ENCODE measurements around the gene PLK5. TPM values are rescaled to one million over a fixed set of nuclear protein-coding genes. Genes with fewer than 3 reads are reported as not detected.

The PLK5 gene
- total and polyA plus RNA-seq, 2 of the 4 experiments (the other 2 are of a cell fraction) = not detected

GRCh38 chr19:1522838-1523237 lies 1.0 kb upstream of the PLK5 start:
- no peak overlapping the region for H3K23ac ChIP-seq (ENCODE audit: low read depth, low read length)
- no peak overlapping the region for H4K5ac ChIP-seq (ENCODE audit: low read depth, low read length)
- H2AFZ ChIP-seq (replicated peaks; ENCODE audit: low read length, poor library complexity) = no peak overlapping the region
- H4K91ac ChIP-seq (ENCODE audit: insufficient read depth, low read depth, low read length) = no peak overlapping the region
- ChIA-PET CTCF (no interaction called here), POLR2A (ENCODE audit: unreplicated experiment) (no interaction called here)
- no peak overlapping the region for H3K27ac ChIP-seq (ENCODE audit: insufficient read depth, low read length)
- peak overlapping the region; percentile 42 for H2AK9ac ChIP-seq (replicated peaks; ENCODE audit: low read depth, low read length, poor library complexity)
- dilution Hi-C loops (cut with HindIII; ENCODE audit: low sequenced_read_pairs, unreplicated experiment) = no loop called here
- no peak for TF ChIP-seq MAFK (IDR thresholded peaks at IDR 0.05; ENCODE audit: low read depth, low read length)
- no peak for TF ChIP-seq RAD21 (IDR thresholded peaks at IDR 0.05; ENCODE audit: low read length)
- TF ChIP-seq POLR2A (IDR thresholded peaks at IDR 0.05; ENCODE audit: low read depth, low read length) = no peak
- TF ChIP-seq BHLHE40 (IDR thresholded peaks at IDR 0.05; ENCODE audit: low read depth, low read length) = no peak
- TF ChIP-seq USF2 (IDR thresholded peaks at IDR 0.05; ENCODE audit: low read depth, low read length) = no peak
- no peak for TF ChIP-seq CHD1 (IDR thresholded peaks at IDR 0.05; ENCODE audit: low read depth, low read length)
- TF ChIP-seq, protein P1, sequence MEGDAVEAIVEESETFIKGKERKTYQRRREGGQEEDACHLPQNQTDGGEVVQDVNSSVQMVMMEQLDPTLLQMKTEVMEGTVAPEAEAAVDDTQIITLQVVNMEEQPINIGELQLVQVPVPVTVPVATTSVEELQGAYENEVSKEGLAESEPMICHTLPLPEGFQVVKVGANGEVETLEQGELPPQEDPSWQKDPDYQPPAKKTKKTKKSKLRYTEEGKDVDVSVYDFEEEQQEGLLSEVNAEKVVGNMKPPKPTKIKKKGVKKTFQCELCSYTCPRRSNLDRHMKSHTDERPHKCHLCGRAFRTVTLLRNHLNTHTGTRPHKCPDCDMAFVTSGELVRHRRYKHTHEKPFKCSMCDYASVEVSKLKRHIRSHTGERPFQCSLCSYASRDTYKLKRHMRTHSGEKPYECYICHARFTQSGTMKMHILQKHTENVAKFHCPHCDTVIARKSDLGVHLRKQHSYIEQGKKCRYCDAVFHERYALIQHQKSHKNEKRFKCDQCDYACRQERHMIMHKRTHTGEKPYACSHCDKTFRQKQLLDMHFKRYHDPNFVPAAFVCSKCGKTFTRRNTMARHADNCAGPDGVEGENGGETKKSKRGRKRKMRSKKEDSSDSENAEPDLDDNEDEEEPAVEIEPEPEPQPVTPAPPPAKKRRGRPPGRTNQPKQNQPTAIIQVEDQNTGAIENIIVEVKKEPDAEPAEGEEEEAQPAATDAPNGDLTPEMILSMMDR (conservative IDR thresholded peaks at IDR 0.05; ENCODE audit: low read depth, low read length) = no peak
- no peak for TF ChIP-seq FOS (IDR thresholded peaks at IDR 0.05; ENCODE audit: low read depth, low read length)
- TF ChIP-seq MXI1 (IDR thresholded peaks at IDR 0.05; ENCODE audit: borderline replicate concordance, low read depth, low read length) = no peak
- no peak for TF ChIP-seq RFX5 (IDR thresholded peaks at IDR 0.05; ENCODE audit: low read depth, low read length)
- TF ChIP-seq NFE2L2 (IDR thresholded peaks at IDR 0.05; ENCODE audit: low read depth, low read length) = no peak
- no peak for TF ChIP-seq SMC3 (IDR thresholded peaks at IDR 0.05; ENCODE audit: low read depth, low read length)
- TF ChIP-seq CEBPB (IDR thresholded peaks at IDR 0.05; ENCODE audit: low read depth, low read length) = no peak
- no peak for TF ChIP-seq RCOR1 (IDR thresholded peaks at IDR 0.05; ENCODE audit: insufficient replicate concordance, low read length)
- TF ChIP-seq, protein P2, sequence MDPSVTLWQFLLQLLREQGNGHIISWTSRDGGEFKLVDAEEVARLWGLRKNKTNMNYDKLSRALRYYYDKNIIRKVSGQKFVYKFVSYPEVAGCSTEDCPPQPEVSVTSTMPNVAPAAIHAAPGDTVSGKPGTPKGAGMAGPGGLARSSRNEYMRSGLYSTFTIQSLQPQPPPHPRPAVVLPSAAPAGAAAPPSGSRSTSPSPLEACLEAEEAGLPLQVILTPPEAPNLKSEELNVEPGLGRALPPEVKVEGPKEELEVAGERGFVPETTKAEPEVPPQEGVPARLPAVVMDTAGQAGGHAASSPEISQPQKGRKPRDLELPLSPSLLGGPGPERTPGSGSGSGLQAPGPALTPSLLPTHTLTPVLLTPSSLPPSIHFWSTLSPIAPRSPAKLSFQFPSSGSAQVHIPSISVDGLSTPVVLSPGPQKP (IDR thresholded peaks at IDR 0.05; ENCODE audit: borderline replicate concordance, low read depth, low read length) = no peak
- no peak for TF ChIP-seq MAZ (IDR thresholded peaks at IDR 0.05; ENCODE audit: borderline replicate concordance, low read depth, low read length)
- H4K20me1 ChIP-seq (ENCODE audit: insufficient read depth, low read length) = 0 out of 2 replicates have a peak, but pooled peaks cover 7% of the 10 kb centered on the region
- no peaks in the 10 kb centered on the region; the same call in 1 of the 2 replicates for H3K4me1 ChIP-seq (ENCODE audit: control insufficient read depth, insufficient read depth, low read length)
- H3K4me2 ChIP-seq (ENCODE audit: low read depth, low read length) = no peak overlapping the region
- WGBS, 2 experiments (ENCODE audit: extremely low coverage in 2 of 2, insufficient read length in 1 of 2) = 60% methylated on average over 3 of the region's 18 CpGs; no CpG with 5 or more reads in 1 of the 2 experiments
- no peak for ATAC-seq (ENCODE audit: low read depth)
- no peaks in the 10 kb centered on the region for H3K79me1 ChIP-seq (ENCODE audit: low read depth in 1 of 2, low read length in 2 of 2)
- H3K14ac ChIP-seq (replicated peaks; ENCODE audit: low read depth, low read length) = no peak overlapping the region
- H3K4ac ChIP-seq (ENCODE audit: low read depth, low read length) = no peak overlapping the region
- in situ Hi-C loops (cut with MboI; ENCODE audit: low sequenced_read_pairs) = no loop called here
- intact Hi-C loops (cut with micrococcal nuclease) = no loop called here
- no peaks in the 10 kb centered on the region for H3K9me3 ChIP-seq (ENCODE audit: control insufficient read depth, insufficient read depth, low read length)
- peaks cover 4% of the 10 kb centered on the region; the same call in 1 of the 2 replicates for H3K9me1 ChIP-seq (ENCODE audit: insufficient read depth, low read length)
- no peak for DNase-seq
- H2BK20ac ChIP-seq (ENCODE audit: low read depth, low read length) = no peak overlapping the region
- no peaks in the 10 kb centered on the region for H3K36me3 ChIP-seq (ENCODE audit: control insufficient read depth, insufficient read depth, low read length)
- peaks cover 34% of the 10 kb centered on the region for H3K27me3 ChIP-seq (ENCODE audit: control insufficient read depth, insufficient read depth, low read length)
- H4K8ac ChIP-seq (ENCODE audit: low read depth in 2 of 2, low read length in 2 of 2) = no peak overlapping the region
- H2AK5ac ChIP-seq (ENCODE audit: low read depth, low read length) = no peak overlapping the region
- H2BK5ac ChIP-seq (ENCODE audit: low read depth, low read length, poor library complexity, severe bottlenecking) = no peak overlapping the region
- H3K4me3 ChIP-seq (ENCODE audit: insufficient read depth, low read depth, low read length) = no peak overlapping the region
- H3K18ac ChIP-seq (ENCODE audit: low read depth, low read length) = no peak overlapping the region
- BruUV-seq (replicated peaks) = no TSS peak
- H3K9ac ChIP-seq (ENCODE audit: low read depth, low read length) = no peak overlapping the region
- H3K56ac ChIP-seq (ENCODE audit: extremely low read depth, insufficient read depth, low read length) = no peak overlapping the region
- no peak overlapping the region for H2BK120ac ChIP-seq (ENCODE audit: low read depth, low read length)
- H2BK15ac ChIP-seq (ENCODE audit: low read depth, low read length) = no peak overlapping the region

All from IMR-90 (cell line).